Endothelial cell of umbilical vein (primary cell): ENCODE measurements around the gene RPL35. TPM values are rescaled to one million over a fixed set of nuclear protein-coding genes. Genes with fewer than 3 reads are reported as not detected.

Experiments used
- BruUV-seq: library from RNA; stranded (reverse); fragments of 400-500 nt; replicated peaks from 2 replicates; lab custom pipeline; 2021; lab: Mats Ljungman, UMichigan
- CTCF ChIA-PET: fragments of 300-600, 350-600 bp; sonication (Branson Sonifier 250); formaldehyde crosslinking; loops from one replicate; lab custom pipeline; 2021; ENCODE audit warnings: antibody characterized with exemption, inconsistent platforms; lab: Charles Lee
- POLR2A ChIA-PET: fragments of 300-600, 350-600 bp; sonication (Branson Sonifier 250); formaldehyde crosslinking; loops from one replicate; lab custom pipeline; 2021; ENCODE audit warnings: antibody characterized with exemption, inconsistent platforms; lab: Charles Lee
- DNase-seq: peaks from one replicate; pipeline ENCODE4 v3.0.0-alpha.2; 2011; ENCODE audit warnings: low read depth, low spot score
- FAIRE-seq: peaks from 2 replicates; lab custom pipeline; 2011; peaks lifted over from hg19 to GRCh38; lab: Jason Lieb, UNC
- H2AFZ ChIP-seq: 2 replicates; pipeline ENCODE4 v1.6.0; 2012; ENCODE audit warnings: low read depth, low read length, control low read depth, inconsistent platforms
- H3K27ac ChIP-seq: 2 replicates; pipeline ENCODE4 v1.5.1; 2011; ENCODE audit warnings: low read depth, mild to moderate bottlenecking, control low read depth, low read length, moderate library complexity; ENCODE audit not compliant: insufficient read depth
- H3K27me3 ChIP-seq, 2 experiments: 2 replicates each; pipeline versions ENCODE4 v1.6.0 to v1.6.1; 2011; ENCODE audit warnings: low read length in 2 of 2, mixed read lengths in 1 of 2; ENCODE audit not compliant: control insufficient read depth in 2 of 2, insufficient read depth in 2 of 2
- H3K36me3 ChIP-seq, 2 experiments: 2 replicates in 1 of 2; 3 replicates in 1 of 2; pipeline ENCODE4 v1.5.1; 2011; ENCODE audit warnings: low read length in 2 of 2, mild to moderate bottlenecking in 1 of 2, moderate library complexity in 1 of 2; ENCODE audit not compliant: control insufficient read depth in 2 of 2, insufficient read depth in 2 of 2; ENCODE audit errors: extremely low read depth in 1 of 2
- H3K4me1 ChIP-seq: 3 replicates; pipeline ENCODE4 v1.5.1; 2011; ENCODE audit warnings: mild to moderate bottlenecking, low read length; ENCODE audit not compliant: control insufficient read depth, insufficient read depth; ENCODE audit errors: extremely low read depth
- H3K4me2 ChIP-seq: 2 replicates; pipeline ENCODE4 v1.6.1; 2011; ENCODE audit warnings: low read length, control low read depth, mixed read lengths; ENCODE audit not compliant: insufficient read depth
- H3K4me3 ChIP-seq, 3 experiments: fragments of 200-600 bp in 1 of 3; sonication (generic), shearing (Covaris generic) in 1 of 3; replicated peaks in 1 of 3; 2 replicates each; pipeline ENCODE4 v1.5.1; 2011 to 2016; ENCODE audit warnings: control low read depth in 3 of 3, low read length in 3 of 3, mild to moderate bottlenecking in 2 of 3, inconsistent platforms in 1 of 3, low read depth in 1 of 3, moderate library complexity in 1 of 3; ENCODE audit not compliant: insufficient read depth in 1 of 3
- H3K79me2 ChIP-seq: 2 replicates; pipeline ENCODE4 v1.6.0; 2012; ENCODE audit warnings: low read length, inconsistent platforms; ENCODE audit not compliant: control insufficient read depth, insufficient read depth
- H3K9ac ChIP-seq: replicated peaks from 2 replicates; pipeline ENCODE3; 2011; ENCODE audit warnings: low read length, control low read depth; ENCODE audit not compliant: insufficient read depth; ENCODE audit errors: extremely low read depth
- H3K9me1 ChIP-seq: replicated peaks from 3 replicates; pipeline ENCODE4 v1.6.0; 2011; ENCODE audit warnings: mild to moderate bottlenecking, low read length; ENCODE audit not compliant: control insufficient read depth, insufficient read depth; ENCODE audit errors: extremely low read depth
- H3K9me3 ChIP-seq: replicated peaks from 2 replicates; pipeline ENCODE4 v1.5.1; 2012; ENCODE audit warnings: low read length, inconsistent platforms; ENCODE audit not compliant: control insufficient read depth, insufficient read depth
- H4K20me1 ChIP-seq: replicated peaks from 2 replicates; pipeline ENCODE3; 2011; ENCODE audit warnings: mild to moderate bottlenecking, low read length; ENCODE audit not compliant: control insufficient read depth, insufficient read depth; ENCODE audit errors: extremely low read depth
- EZH2 ChIP-seq: IDR thresholded peaks from 2 replicates; pipeline ENCODE4 v1.6.1; 2012; ENCODE audit warnings: borderline replicate concordance, low read depth, mild to moderate bottlenecking, moderate library complexity, low read length, inconsistent platforms; ENCODE audit not compliant: severe bottlenecking
- FOS ChIP-seq: IDR thresholded peaks from 2 replicates; pipeline ENCODE4 v1.6.1; 2011; ENCODE audit warnings: mild to moderate bottlenecking, low read length, moderate library complexity, borderline replicate concordance; ENCODE audit not compliant: insufficient read depth
- GATA2 ChIP-seq: IDR thresholded peaks from 2 replicates; pipeline ENCODE4 v1.7.0; 2011; ENCODE audit warnings: low read depth, mild to moderate bottlenecking, moderate library complexity, mixed read lengths, low read length; ENCODE audit not compliant: insufficient read length, insufficient read depth
- JUN ChIP-seq: IDR thresholded peaks from 2 replicates; pipeline ENCODE4 v1.6.1; 2011; ENCODE audit warnings: borderline replicate concordance, low read depth; ENCODE audit not compliant: insufficient read length, insufficient read depth
- MYC ChIP-seq: IDR thresholded peaks from one replicate; pipeline ENCODE4 v1.6.1; 2011; ENCODE audit warnings: mild to moderate bottlenecking, low read depth, low read length
- POLR2A ChIP-seq: IDR thresholded peaks from 2 replicates; pipeline ENCODE4 v1.6.1; 2012; ENCODE audit warnings: low read depth, mild to moderate bottlenecking, control low read depth, low read length
- POLR2AphosphoS5 ChIP-seq: IDR thresholded peaks from 2 replicates; pipeline ENCODE4 v1.6.1; 2012; ENCODE audit warnings: low read depth, mild to moderate bottlenecking, control low read depth, low read length, moderate library complexity; ENCODE audit not compliant: insufficient read depth
- dilution Hi-C: fragments of 300-500 bp; cut with MboI; formaldehyde crosslinking; loops from one replicate; pipeline ENCODE4 v1.15.0; 2019; ENCODE audit warnings: low sequenced_read_pairs; ENCODE audit not compliant: extremely low pct_ligation_motif_present
- intact Hi-C: fragments of 100-400 bp; cut with micrococcal nuclease; formaldehyde crosslinking; loops from one replicate; pipeline ENCODE4 v1.10.0; 2022
- polyA plus RNA-seq, 4 experiments: library from polyadenylated mRNA; depleted of rRNA in 3 of 4; stranded (reverse) in 3 of 4; unstranded in 1 of 4; fragments of >200 nt; gene quantifications; 2 replicates each; pipeline versions ENCODE4 v1.2.1 to v1.2.3, GENCODE V29; 2011 to 2012; ENCODE audit warnings: missing spikeins in 1 of 4
- total RNA-seq: library from RNA; stranded (reverse); gene quantifications from 2 replicates; pipeline ENCODE4 v1.2.3, GENCODE V29; 2021
- TF ChIP-seq, protein P1 (sequence below): IDR thresholded peaks from 2 replicates; pipeline ENCODE4 v1.6.1; 2011; ENCODE audit not compliant: insufficient read depth, insufficient read length
- TF ChIP-seq, protein P2 (sequence below), 2 donors: IDR thresholded peaks; 1 replicate in 1 of 2; 2 replicates in 1 of 2; pipeline ENCODE4 v1.5.1; 2011; ENCODE audit warnings: low read length in 2 of 2, mild to moderate bottlenecking in 2 of 2, moderate library complexity in 2 of 2, control low read depth in 1 of 2, inconsistent platforms in 1 of 2, low read depth in 1 of 2; ENCODE audit not compliant: insufficient read depth in 1 of 2; ENCODE audit errors: extremely low read depth in 1 of 2

RPL35 gene
- total and polyA plus RNA-seq, 2 donors (not counting 3 experiments of a cell fraction or from before 2014, with no cell fraction given) = 1,230 to 2,206 TPM

DNA sequence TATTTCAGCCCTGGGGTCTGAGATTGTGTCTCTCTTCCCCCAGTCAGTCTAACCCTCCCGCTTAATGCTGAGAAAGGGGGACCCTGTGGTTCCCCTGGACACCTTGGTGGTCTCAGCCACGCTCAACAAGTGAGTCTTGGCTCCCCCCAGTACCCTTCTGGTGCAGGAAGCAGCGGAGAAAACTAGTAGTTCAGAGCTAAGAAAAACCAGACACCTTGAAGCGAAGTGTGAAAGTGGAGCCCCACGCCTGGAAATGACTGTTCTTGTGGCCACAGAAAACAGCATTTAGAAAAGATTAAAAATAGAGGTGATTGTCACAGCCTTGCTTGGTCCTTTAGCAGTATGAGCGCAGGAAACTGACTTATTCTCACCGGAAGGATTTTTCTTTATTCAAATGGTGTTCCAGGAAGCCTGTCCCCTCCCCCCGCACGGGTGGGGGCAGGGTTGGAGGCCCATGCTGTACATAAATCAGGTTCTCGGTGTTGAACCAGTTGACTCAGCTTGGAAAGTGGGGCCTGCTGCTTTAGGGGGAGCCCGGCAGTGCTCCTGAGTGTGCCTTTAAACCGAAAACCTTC, 8.3 kb upstream of the RPL35 start:
- H3K4me1 ChIP-seq = peaks cover 34% of the 10 kb centered on the region
- intact Hi-C loops (loop anchor here (1.0 kb wide), 4 partner anchors 9 to 504 kb away; partner anchors contain the start of genes GOLGA1, RPL35 and SCAI), dilution Hi-C loops (no loop called here)
- H3K9ac ChIP-seq = peak overlapping the region; percentile 91
- no peaks in the 10 kb centered on the region for H3K27me3 ChIP-seq
- no peak overlapping the region for H2AFZ ChIP-seq
- DNase-seq = peak; percentile 81
- CTCF ChIA-PET = interaction anchor here (1.0 to 4.1 kb wide), 3 partner anchors 11 to 99 kb away, joined by 4 to 15 read pairs (median 7); partner anchors contain the start of genes NR6A1 and WDR38
- POLR2A ChIA-PET = interaction anchor here (0.7 kb wide), 1 partner anchor 8 kb away, joined by 3 read pairs; no protein-coding TSS in a partner anchor
- H3K9me1 ChIP-seq = no peaks in the 10 kb centered on the region
- peak overlapping the region; percentile 75 for H3K27ac ChIP-seq
- H4K20me1 ChIP-seq = peaks cover 7% of the 10 kb centered on the region
- H3K9me3 ChIP-seq = no peaks in the 10 kb centered on the region
- peaks cover 70% of the 10 kb centered on the region for H3K79me2 ChIP-seq
- peaks cover 10 to 13% of the 10 kb centered on the region in 2 experiments for H3K36me3 ChIP-seq
- TF ChIP-seq POLR2A (peak; percentile 82), POLR2AphosphoS5 (peak; percentile 80), MYC (no peak), GATA2 (no peak), EZH2 (no peak), JUN (no peak), FOS (peak; percentile 49)
- TF ChIP-seq, protein P1, sequence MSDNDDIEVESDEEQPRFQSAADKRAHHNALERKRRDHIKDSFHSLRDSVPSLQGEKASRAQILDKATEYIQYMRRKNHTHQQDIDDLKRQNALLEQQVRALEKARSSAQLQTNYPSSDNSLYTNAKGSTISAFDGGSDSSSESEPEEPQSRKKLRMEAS = no peak
- TF ChIP-seq, protein P2, sequence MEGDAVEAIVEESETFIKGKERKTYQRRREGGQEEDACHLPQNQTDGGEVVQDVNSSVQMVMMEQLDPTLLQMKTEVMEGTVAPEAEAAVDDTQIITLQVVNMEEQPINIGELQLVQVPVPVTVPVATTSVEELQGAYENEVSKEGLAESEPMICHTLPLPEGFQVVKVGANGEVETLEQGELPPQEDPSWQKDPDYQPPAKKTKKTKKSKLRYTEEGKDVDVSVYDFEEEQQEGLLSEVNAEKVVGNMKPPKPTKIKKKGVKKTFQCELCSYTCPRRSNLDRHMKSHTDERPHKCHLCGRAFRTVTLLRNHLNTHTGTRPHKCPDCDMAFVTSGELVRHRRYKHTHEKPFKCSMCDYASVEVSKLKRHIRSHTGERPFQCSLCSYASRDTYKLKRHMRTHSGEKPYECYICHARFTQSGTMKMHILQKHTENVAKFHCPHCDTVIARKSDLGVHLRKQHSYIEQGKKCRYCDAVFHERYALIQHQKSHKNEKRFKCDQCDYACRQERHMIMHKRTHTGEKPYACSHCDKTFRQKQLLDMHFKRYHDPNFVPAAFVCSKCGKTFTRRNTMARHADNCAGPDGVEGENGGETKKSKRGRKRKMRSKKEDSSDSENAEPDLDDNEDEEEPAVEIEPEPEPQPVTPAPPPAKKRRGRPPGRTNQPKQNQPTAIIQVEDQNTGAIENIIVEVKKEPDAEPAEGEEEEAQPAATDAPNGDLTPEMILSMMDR (IDR thresholded peaks at IDR 0.05; ENCODE audit: extremely low read depth in 1 of 2, insufficient read depth in 1 of 2, low read depth in 1 of 2, low read length in 2 of 2) = no peak
- FAIRE-seq = peak; percentile 95
- peak overlapping the region; percentile 96 for H3K4me2 ChIP-seq
- peak overlapping the region; percentile 31 to 97 (median 79) for H3K4me3 ChIP-seq
- BruUV-seq = TSS peak; percentile 47
